HG03558 (cell line): Measurements from ENCODE around the gene CYP3A4.
A peak's percentile ranks its signal among the peaks of the same experiment; 100 is the strongest.
"Not testable (repeated sequence)": the region's sequence is repeated elsewhere in the genome, so short reads cannot be mapped to it uniquely, and the experiment has no call there.

Source experiments
- ATAC-seq: cut with Tn5 transposase; IDR thresholded peaks from one replicate; pipeline ENCODE4 v1.9.1; 2021; ENCODE audit warnings: moderate number of reproducible peaks; ENCODE audit not compliant: unreplicated experiment; ENCODE audit errors: extremely low read depth

CYP3A4 gene

DNA sequence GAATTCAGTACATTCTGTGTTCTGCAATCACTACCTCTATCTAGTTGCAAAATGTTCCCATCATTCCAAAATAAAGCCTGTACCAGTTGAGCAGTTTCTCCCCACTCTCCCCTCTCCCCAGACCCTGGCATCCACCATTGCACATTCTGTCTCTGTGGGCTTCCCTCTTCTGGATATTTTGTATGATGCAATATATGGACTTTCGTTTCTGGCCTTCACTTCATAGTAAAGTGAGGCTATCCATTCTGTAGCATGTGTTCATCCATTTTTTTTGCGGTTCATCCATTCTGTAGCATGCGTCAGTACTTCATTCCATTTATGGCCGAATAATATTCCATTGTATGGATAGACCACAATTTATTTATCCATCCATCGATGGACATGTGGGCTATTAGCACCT, 9.5 kb upstream of the CYP3A4 start:
- ATAC-seq, result no peak

DNA sequence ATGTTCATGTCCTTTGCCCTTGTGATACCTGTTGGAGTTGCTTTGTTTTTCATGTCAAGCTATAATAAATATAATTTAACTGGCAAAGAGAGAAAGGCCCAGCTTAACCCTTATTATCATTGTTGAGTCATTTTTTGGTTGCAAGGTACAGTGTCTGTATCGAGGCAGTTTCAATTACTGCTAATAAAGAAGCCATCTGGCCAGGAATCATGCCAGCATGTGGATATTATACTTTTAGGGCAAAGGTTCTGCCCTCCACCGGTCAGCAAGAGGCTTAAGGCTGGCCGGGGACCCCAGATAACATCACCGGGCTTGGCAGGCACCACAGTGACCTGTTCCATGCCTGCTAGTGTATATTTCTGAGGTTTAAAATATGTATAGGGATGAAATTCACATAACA, 9.0 kb upstream of the CYP3A4 start:
- no peak for ATAC-seq

DNA sequence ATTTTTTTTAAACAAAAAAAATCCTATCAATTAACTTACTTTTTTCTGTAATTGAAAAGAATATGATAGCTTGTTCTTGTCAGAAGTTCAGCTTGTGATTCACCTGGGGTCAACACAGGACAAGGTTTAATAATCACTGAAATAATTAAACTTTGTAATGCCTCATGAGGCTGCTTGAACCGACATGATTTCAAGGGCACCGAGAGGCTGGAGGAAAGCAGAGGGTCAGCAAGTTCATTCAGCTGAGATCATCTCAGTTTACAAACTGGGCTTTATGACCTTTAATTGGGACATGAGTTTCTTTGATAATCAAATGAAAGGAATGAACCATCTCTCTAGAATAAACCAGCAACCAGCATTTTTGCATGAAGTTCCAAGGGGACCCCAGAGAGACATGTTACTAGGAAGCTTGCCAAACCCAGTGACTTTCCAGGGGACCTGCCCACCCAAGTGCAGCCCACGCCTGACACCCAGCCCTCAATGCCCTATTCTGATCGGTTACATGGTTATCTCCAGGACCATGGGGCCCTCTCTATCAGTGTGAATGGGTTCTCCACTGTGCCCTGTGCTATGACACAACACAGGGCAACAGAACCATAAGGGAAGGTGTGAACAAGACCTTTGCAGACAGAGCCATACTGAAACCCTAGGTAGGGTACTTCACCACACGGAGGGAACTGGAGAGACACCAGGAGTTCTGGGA, 7.8 kb upstream of the CYP3A4 start:
- ATAC-seq, result no peak

DNA sequence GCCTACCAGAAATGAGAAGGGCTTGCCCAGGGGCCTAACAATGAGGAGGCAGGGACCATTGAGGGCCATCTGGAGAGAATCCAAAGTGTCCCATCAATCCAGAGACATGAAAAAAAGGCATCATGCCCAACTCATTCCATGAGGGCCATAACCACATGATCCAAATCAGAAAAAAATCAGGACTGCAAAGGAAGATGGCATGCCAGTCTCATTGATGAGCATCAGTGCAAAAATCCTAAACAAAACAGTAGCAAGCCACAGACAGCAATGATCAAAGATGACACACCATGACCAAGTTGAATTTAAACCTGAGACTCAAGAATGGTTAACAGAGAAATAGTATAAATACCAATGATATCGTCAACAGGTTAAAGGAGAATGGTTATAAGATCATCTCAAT, 7.0 kb upstream of the CYP3A4 start:
- ATAC-seq, result no peak

DNA sequence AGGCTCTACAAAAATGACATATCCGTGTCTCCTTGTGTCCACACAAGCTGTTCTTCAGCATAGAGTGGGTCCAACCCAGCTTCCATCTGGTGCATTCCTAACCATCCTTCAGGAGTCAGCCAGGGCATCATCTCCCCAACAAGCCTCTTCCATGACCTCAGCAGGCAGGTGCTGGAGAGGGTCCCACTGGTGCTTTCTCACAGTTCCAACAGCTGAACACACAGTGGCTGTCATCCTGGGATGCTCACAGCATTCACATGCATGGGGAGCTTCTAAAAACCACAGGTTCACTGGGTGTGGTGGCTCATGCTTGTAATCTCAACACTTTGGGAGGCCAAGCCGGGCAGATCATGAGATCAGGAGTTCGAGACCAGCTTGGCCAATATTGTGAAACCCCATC, 6.4 kb upstream of the CYP3A4 start:
- no peak for ATAC-seq

DNA sequence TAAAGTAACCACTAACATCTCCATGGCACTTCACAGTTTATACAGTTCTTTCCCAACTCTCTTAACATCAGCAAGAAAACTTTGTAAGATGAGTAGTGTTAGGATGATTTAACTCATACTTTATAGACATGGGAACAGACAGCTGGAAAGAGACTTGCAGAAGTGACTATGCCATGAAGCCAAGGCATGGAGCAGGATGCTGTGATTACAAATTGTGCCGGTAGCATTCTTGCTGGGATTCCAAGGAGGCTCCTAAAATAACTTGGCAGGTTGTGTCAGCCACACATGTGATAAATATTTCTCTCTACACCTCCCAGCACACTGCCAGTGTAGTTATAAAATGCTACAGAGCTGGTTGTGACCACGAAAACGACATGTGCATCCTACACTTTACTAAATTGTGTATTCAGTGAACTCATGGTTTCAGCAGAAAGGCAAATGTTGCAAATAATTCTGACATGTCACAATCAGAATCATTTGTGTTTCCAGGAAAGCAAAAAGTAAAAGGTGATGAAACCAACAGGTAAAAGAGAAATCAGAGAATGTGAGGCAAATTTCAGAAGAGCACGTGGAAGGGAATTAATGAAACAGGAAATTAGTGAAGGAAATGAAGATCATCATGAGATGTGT, 5.6 kb upstream of the CYP3A4 start:
- no peak for ATAC-seq

DNA sequence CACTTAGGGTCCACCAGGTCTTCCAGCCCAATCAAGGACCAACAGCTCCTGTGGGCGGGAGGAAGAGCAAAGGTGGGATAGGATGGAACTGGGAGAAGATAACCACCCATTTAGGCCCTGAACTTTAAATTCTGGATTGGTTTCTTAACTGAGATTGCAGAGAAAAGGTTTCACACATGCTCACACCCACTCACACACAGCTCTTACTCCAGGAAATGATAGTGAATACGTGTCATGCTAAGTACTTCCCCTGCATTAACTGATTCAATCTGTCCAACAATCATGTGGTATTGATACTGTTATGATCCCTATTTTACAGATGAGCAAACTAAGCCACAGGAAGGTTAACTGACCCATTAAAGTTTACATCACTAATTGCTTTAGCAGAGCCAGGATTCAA, 4.6 kb upstream of the CYP3A4 start:
- ATAC-seq, result no peak

DNA sequence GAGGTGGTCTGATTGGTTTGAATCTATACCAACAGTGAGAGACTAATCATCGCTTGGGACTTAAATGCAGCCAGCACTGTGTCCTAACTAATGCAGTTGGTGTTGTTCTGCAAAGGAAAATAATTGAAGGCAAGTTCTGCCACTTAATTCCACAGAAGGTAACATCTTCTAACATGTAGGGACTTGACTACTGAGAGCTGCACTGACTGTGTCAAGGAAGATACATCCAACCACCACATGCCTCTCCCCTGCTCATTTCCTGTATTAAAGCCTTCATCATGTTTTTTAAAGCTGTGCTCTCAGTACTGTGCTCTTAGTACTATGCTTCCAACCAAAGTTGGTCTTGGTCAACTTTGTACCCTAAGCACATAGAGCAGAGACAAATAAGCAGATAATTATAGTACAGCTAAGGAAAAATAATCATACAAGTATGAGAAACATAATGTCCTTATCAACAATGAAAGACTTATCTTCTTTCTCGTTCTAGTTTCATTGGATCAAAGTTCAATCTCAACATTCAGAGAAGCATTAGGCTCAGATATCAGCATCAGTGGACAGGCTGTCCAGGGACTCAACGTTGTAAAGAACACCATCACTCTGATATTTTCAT, 2.8 kb upstream of the CYP3A4 start:
- ATAC-seq, result no peak

DNA sequence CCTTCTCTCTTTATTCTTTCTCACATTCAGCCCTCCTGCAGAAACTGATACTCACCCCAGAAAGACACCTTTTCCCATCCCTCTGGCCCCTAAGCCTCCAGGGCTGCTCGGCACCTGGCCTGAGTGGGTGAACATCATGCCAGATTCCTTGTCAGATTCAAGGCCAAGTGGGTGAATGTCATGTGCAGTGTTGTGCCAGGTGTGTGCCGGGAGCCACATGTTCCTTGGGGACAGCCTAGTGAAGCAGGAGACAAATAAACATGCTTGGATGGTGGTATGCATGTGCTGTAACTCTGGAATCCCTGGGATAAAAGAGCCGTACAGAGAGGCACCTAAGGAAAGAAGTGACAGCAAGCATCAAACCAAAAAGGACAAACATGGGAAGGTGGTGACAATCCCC, 1.7 kb upstream of the CYP3A4 start:
- not testable (repeated sequence) for ATAC-seq

DNA sequence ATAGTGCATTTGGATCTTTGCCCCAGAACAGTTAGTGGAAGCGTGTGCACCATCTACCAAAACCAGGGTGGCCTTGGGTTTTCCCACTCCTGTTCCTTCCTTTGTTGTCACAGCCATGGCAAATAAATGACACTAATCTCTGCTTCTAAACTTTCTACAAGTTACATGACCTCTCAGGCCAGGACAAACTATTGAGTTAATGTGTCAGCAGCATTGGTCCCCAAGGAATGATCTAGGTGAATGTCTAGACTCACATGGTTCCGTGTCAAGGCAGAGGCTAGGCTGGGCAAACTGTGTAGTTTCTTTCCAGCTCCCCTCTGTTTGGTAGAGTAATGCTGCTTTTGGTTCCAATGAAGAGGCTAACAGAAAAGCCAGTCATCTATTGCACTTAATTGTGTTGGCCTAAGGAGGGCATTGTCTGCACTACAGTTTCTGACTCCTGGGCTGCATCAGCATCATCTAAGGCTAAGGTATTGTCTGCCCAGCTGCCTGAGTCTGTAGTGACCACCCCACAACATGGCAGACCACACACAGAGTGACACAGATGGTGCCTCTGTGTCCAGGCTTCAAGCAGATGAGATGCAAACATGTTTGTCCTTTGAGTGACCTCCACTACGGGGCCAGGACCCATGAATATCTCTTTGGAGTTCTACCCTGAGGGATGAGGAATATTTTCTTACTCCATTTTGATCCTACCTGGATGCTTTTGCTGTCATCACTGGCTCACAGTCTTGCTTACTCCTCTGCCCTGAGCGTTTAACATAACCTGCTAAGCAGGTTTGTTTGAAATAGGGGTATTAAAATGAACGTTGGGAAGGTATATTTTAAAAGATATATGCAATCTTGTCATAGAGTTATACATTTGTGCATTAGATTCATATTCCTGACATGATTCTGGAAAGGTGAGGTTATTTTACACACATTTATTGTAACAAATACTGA, 1.7 kb downstream of the CYP3A4 start:
- no peak for ATAC-seq

DNA sequence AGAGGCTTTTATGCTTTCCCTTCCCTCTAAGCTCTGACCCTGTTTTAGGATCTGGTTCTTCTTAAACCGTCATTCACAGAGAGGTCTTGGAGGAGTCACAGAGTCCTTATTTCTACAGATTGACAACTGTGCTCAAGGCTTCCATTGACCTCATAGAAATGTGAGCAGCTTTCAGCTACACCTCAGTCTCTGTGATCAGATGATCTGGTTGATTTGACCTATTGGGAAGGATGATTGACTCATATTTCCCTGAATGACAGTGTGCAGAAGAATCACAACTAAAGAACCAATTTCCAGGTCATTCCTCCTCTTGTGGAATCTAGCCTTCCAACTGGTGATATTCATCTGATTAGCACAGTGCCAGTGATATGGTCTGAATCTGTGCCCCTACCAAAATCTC, 3.4 kb downstream of the CYP3A4 start:
- ATAC-seq, result no peak

DNA sequence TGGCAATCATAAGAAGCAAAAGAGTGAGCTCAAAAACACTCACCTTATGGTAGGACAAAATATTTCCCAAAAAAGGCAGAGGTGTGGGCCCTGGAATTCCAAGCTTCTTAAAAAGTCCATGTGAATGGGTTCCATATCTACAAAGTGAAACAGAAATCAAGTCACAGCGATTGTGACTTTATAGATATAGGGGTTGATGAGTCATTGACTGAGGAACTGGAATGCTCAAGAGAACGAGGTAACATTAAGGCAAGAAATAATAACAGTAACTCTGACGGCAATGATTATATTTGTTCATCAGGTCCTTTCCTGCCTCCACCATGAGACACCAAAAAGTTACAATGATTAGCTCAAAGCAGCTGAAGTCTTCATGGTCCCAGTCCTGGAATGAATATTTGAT, 4.0 kb downstream of the CYP3A4 start:
- ATAC-seq, result no peak

DNA sequence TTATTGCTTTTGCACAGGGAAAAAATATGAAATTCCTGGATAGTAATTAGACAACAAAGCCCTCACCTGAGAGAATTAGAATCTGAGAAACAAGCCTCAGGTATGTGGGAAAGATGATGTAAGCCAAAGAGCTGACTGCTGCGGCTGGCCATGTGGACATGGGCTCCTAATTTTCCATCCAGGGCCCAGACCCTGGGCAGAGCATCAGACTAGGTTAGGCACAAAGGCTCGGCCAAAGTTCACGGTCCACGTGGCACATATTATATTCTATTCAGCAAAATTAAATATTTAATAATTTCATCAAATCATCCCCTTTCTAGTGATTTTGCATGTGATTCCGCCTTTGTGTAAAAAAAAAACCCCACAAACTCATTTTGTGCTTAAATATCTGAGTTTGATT, 5.1 kb downstream of the CYP3A4 start:
- ATAC-seq, result no peak

DNA sequence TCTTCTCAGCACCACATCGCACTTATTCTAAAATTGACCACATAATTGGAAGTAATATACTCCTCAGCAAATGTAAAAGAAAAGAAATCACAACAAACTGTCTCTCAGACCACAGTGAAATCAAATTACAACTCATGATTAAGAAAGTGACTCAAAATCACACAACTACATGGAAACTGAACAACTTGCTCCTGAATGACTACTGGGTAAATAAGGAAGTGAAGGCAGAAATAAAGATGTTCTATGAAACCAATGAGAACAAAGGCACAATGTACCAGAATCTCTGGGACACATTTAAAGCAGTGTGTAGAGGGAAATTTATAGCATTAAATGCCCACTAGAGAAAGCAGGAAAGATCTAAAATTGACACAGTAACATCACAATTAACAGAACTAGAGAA, 10.6 kb downstream of the CYP3A4 start:
- not testable (repeated sequence) for ATAC-seq

DNA sequence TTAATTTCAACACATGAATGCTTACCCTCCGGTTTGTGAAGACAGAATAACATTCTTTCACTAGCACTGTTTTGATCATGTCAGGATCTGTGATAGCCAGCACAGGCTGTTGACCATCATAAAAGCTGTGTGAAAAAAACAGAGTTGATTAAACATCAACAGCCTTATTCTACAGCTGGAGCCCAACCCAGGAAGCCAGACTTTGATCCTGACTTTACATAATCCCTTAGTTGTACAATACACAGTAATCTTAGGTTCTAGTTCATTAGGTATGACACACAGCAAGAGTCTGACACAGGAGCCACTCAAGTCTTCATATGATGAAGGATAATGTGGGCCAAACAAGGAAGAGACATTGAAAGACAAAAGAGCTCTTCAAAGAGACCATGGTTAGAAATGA, 11.4 kb downstream of the CYP3A4 start:
- no peak for ATAC-seq

DNA sequence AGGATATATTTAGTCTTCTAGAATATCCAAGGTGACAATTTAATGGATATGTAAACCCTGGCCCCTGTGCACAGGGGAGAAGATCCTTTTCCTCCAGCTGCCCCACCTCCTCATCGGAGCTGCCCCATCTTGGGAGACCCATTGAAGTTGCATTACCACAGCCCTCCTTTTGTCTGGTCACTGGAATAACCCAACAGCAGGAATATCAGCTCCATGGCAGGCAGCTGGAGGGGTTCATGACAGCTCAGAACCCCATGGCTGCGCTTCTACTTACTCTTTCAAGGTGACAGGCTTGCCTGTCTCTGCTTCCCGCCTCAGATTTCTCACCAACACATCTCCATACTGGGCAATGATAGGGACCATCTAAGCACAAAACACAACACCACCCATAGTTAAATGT, 14.5 kb downstream of the CYP3A4 start:
- ATAC-seq, result not testable (repeated sequence)

DNA sequence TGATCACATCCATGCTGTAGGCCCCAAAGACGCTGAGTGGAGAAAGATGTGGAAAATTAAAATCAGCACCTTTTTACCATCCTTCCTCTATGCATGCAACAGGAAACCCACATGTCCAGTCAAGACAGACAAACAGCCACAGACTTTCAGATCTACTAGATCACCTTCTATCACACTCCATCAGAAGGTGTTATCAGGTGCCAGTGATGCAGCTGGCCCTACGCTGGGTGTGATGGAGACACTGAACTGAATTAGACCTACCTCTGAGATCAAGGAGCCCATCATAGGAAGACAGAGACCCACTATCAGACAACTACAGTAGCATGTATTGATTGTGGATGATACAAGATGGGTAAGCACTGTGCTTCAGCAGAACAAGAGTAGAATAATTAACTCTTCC, 15.5 kb downstream of the CYP3A4 start:
- ATAC-seq, result no peak

DNA sequence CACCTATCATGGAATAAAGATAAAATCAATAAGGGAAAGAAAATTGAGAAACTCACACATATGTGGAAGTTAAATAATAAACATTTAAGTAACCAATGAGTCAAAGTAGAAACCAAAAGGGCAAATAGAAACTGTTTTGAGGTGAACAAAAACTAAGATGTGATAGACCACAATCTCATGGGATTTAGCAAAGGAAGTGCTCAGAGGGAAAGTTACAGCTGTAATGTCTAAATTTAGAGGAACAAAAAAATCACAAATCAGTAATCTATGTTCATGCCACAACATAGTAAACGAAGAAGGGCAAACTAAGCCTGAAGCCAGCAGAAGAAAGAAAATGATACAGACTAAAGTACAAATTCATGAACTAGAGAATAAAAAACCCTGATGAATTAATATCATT, 16.3 kb downstream of the CYP3A4 start:
- ATAC-seq, result peak; percentile 76

DNA sequence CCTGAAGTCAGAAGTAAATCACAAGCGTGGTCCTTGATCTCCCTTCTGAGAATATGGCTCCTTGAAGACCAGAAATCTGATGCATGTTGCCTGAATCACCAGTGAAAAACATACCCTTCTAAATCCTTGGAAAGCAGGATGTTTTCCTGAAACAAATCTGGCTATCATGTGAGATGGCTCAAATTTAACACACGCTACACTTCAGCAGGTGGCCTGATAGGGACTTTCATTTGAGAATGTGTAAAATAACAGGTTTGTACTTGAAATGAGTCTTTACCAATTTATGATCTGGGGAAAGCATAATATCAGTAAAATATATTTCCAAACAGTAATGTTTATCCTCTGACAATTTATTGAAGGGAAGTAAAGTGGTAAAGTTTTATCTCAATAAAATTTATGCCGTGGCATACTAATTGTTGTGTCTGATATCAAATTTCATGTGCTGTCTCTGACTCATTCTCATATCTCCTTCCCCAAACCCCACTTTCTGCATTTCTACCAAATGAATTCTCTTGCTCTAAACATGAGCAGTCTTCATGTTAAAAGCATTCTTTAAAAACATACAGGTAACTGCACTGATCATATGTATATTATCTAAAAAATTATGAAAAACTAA, 17.4 kb downstream of the CYP3A4 start:
- no peak for ATAC-seq

DNA sequence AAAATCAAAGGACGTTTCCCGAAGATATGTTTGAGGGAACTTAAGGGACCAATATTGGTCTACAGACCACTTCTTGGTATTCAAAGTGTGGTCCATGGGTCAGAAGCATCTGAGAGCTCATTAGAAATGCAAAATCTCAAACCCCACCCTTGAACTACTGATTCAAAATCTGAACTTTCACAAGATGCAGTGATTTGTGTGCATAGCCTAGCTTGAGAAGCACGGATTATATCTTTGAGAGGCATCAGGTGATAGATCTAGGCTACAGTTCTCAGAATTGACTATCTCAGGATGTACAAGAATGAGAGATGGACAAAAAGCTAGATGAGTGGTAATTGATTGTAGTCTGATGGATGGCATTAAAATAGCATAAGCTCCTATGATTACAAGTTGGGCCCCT, 19.5 kb downstream of the CYP3A4 start:
- ATAC-seq, result no peak
